Measurements from ENCODE around the gene ZNF205.
A peak's percentile ranks its signal among the peaks of the same experiment; 100 is the strongest.

Gene ZNF205

GRCh38 chr16:3091551-3091950 is 20.8 kb upstream of the ZNF205 start:
- Histone ChIP-seq H3K36me3 (ENCODE audit: control insufficient read depth in 2 of 2, insufficient read depth in 2 of 2, low read length in 2 of 2) (no peaks in the 10 kb centered on the region), H3K9ac (ENCODE audit: low read depth in 1 of 2, low read length in 2 of 2) (no peak overlapping the region), H3K4me3 (ENCODE audit: low read length in 2 of 2) (no peak overlapping the region), H3K27me3 (ENCODE audit: control insufficient read depth in 2 of 2, insufficient read depth in 2 of 2, low read length in 2 of 2) (peaks cover 0 to 2% of the 10 kb centered on the region in 2 donors), H3K27ac (ENCODE audit: low read depth in 2 of 2, low read length in 2 of 2) (no peak overlapping the region), H3K9me3 (ENCODE audit: control insufficient read depth in 2 of 2, low read length in 2 of 2) (no peaks in the 10 kb centered on the region), H3K4me1 (ENCODE audit: control insufficient read depth in 2 of 2, insufficient read depth in 2 of 2, low read length in 2 of 2) (peaks cover 0 to 10% of the 10 kb centered on the region in 2 donors)

GRCh38 chr16:3092501-3092941 is 19.9 kb upstream of the ZNF205 start:
- peaks cover 0 to 2% of the 10 kb centered on the region in 2 donors for H3K27me3 ChIP-seq (ENCODE audit: control insufficient read depth in 2 of 2, insufficient read depth in 2 of 2, low read length in 2 of 2)
- H3K4me3 ChIP-seq (ENCODE audit: low read length in 2 of 2): no peak overlapping the region
- no peak overlapping the region for H3K9ac ChIP-seq (ENCODE audit: low read depth in 1 of 2, low read length in 2 of 2)
- H3K9me3 ChIP-seq (ENCODE audit: control insufficient read depth in 2 of 2, low read length in 2 of 2): no peaks in the 10 kb centered on the region
- H3K36me3 ChIP-seq (ENCODE audit: control insufficient read depth in 2 of 2, insufficient read depth in 2 of 2, low read length in 2 of 2): no peaks in the 10 kb centered on the region
- H3K4me1 ChIP-seq (ENCODE audit: control insufficient read depth in 2 of 2, insufficient read depth in 2 of 2, low read length in 2 of 2): peaks cover 0 to 3% of the 10 kb centered on the region in 2 donors
- no peak overlapping the region for H3K27ac ChIP-seq (ENCODE audit: low read depth in 2 of 2, low read length in 2 of 2)

DNA sequence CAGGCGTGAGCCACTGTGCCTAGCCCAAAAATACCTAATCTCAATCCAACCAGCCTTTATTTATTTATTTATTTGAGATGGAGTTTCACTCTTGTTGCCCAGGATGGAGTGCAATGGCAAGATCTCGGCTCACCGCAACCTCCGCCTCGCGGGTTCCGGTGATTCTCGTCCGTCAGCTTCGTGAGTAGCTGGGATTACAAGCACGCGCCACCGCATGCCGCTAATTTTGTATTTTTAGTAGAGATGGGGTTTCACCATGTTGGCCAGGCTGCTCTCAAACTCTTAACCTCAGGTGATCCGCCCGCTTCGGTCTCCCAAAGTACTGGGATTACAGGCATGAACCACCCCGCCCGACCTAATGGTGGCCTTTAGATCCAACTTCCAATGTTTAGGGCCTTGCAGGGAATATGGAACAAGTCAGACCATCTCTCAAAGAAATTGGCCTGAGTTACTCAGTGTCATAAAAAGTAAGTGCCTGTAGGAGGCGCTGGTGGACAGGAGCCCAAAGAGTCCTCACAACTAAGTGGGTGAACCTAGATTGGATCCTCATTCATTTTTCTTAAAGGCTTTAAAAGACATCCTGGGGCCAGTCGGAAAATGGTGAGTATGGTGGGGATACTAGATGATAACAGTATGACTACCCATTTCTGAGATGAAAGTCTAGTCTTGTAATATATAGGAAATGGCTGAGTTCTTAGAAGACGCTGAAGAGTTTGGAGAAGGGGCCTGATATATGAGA is 17.9 kb upstream of the ZNF205 start:
- peaks cover 0 to under 1% of the 10 kb centered on the region in 2 donors for H3K4me1 ChIP-seq (ENCODE audit: control insufficient read depth in 2 of 2, insufficient read depth in 2 of 2, low read length in 2 of 2)
- H3K9ac ChIP-seq (ENCODE audit: low read depth in 1 of 2, low read length in 2 of 2): no peak overlapping the region
- H3K36me3 ChIP-seq (ENCODE audit: control insufficient read depth in 2 of 2, insufficient read depth in 2 of 2, low read length in 2 of 2): no peaks in the 10 kb centered on the region
- H3K4me3 ChIP-seq (ENCODE audit: low read length in 2 of 2): no peak overlapping the region
- peaks cover 0 to 2% of the 10 kb centered on the region in 2 donors for H3K27me3 ChIP-seq (ENCODE audit: control insufficient read depth in 2 of 2, insufficient read depth in 2 of 2, low read length in 2 of 2)
- no peak overlapping the region for H3K27ac ChIP-seq (ENCODE audit: low read depth in 2 of 2, low read length in 2 of 2)
- H3K9me3 ChIP-seq (ENCODE audit: control insufficient read depth in 2 of 2, low read length in 2 of 2): no peaks in the 10 kb centered on the region

- no peak overlapping the region for H3K27ac ChIP-seq (ENCODE audit: low read depth in 2 of 2, low read length in 2 of 2)
- H3K4me1 ChIP-seq (ENCODE audit: control insufficient read depth in 2 of 2, insufficient read depth in 2 of 2, low read length in 2 of 2): peaks cover 5 to 8% of the 10 kb centered on the region in 2 donors
- peaks cover 0 to 2% of the 10 kb centered on the region in 2 donors for H3K27me3 ChIP-seq (ENCODE audit: control insufficient read depth in 2 of 2, insufficient read depth in 2 of 2, low read length in 2 of 2)
- H3K9me3 ChIP-seq (ENCODE audit: control insufficient read depth in 2 of 2, low read length in 2 of 2): no peaks in the 10 kb centered on the region
- H3K4me3 ChIP-seq (ENCODE audit: low read length in 2 of 2): no peak overlapping the region
- H3K9ac ChIP-seq (ENCODE audit: low read depth in 1 of 2, low read length in 2 of 2): no peak overlapping the region
- no peaks in the 10 kb centered on the region for H3K36me3 ChIP-seq (ENCODE audit: control insufficient read depth in 2 of 2, insufficient read depth in 2 of 2, low read length in 2 of 2)
These were observed 16.5 kb upstream of the ZNF205 start for GRCh38 chr16:3095869-3096268.

- Histone ChIP-seq H3K36me3 (ENCODE audit: control insufficient read depth in 2 of 2, insufficient read depth in 2 of 2, low read length in 2 of 2) (no peaks in the 10 kb centered on the region), H3K4me3 (ENCODE audit: low read length in 2 of 2) (no peak overlapping the region), H3K4me1 (ENCODE audit: control insufficient read depth in 2 of 2, insufficient read depth in 2 of 2, low read length in 2 of 2) (peaks cover 5 to 12% of the 10 kb centered on the region in 2 donors), H3K27ac (ENCODE audit: low read depth in 2 of 2, low read length in 2 of 2) (no peak overlapping the region), H3K9ac (ENCODE audit: low read depth in 1 of 2, low read length in 2 of 2) (no peak overlapping the region), H3K27me3 (ENCODE audit: control insufficient read depth in 2 of 2, insufficient read depth in 2 of 2, low read length in 2 of 2) (peaks cover 0 to 2% of the 10 kb centered on the region in 2 donors), H3K9me3 (ENCODE audit: control insufficient read depth in 2 of 2, low read length in 2 of 2) (no peaks in the 10 kb centered on the region)
These were observed 16.0 kb upstream of the ZNF205 start for GRCh38 chr16:3096362-3096761.

GRCh38 chr16:3097266-3097665 is 15.1 kb upstream of the ZNF205 start:
- Histone ChIP-seq H3K9ac (ENCODE audit: low read depth in 1 of 2, low read length in 2 of 2) (no peak overlapping the region), H3K9me3 (ENCODE audit: control insufficient read depth in 2 of 2, low read length in 2 of 2) (no peaks in the 10 kb centered on the region), H3K4me1 (ENCODE audit: control insufficient read depth in 2 of 2, insufficient read depth in 2 of 2, low read length in 2 of 2) (peaks cover 5 to 12% of the 10 kb centered on the region in 2 donors), H3K27ac (ENCODE audit: low read depth in 2 of 2, low read length in 2 of 2) (no peak overlapping the region), H3K27me3 (ENCODE audit: control insufficient read depth in 2 of 2, insufficient read depth in 2 of 2, low read length in 2 of 2) (no peaks in the 10 kb centered on the region), H3K4me3 (ENCODE audit: low read length in 2 of 2) (no peak overlapping the region), H3K36me3 (ENCODE audit: control insufficient read depth in 2 of 2, insufficient read depth in 2 of 2, low read length in 2 of 2) (no peaks in the 10 kb centered on the region)

- H3K9me3 ChIP-seq (ENCODE audit: control insufficient read depth in 2 of 2, low read length in 2 of 2): no peaks in the 10 kb centered on the region
- no peaks in the 10 kb centered on the region for H3K36me3 ChIP-seq (ENCODE audit: control insufficient read depth in 2 of 2, insufficient read depth in 2 of 2, low read length in 2 of 2)
- peaks cover 5 to 12% of the 10 kb centered on the region in 2 donors for H3K4me1 ChIP-seq (ENCODE audit: control insufficient read depth in 2 of 2, insufficient read depth in 2 of 2, low read length in 2 of 2)
- peak within 1 kb of the TSS; percentile 43 to 54 for H3K4me3 ChIP-seq (ENCODE audit: low read length in 2 of 2)
- no peak within 1 kb of the TSS for H3K27ac ChIP-seq (ENCODE audit: low read depth in 2 of 2, low read length in 2 of 2)
- H3K27me3 ChIP-seq (ENCODE audit: control insufficient read depth in 2 of 2, insufficient read depth in 2 of 2, low read length in 2 of 2): no peaks in the 10 kb centered on the region
- H3K9ac ChIP-seq (ENCODE audit: low read depth in 1 of 2, low read length in 2 of 2): peak within 1 kb of the TSS; percentile 17 to 36
These were observed 13.7 kb upstream of the ZNF205 start, which contains the start of gene ZSCAN10 for GRCh38 chr16:3098459-3099394. ZSCAN10 (minus strand) TSS chr16:3099294; CDS start chr16:3092937, 6,357 bp downstream.

- no peak overlapping the region for H3K4me3 ChIP-seq (ENCODE audit: low read length in 2 of 2)
- no peaks in the 10 kb centered on the region for H3K36me3 ChIP-seq (ENCODE audit: control insufficient read depth in 2 of 2, insufficient read depth in 2 of 2, low read length in 2 of 2)
- H3K9ac ChIP-seq (ENCODE audit: low read depth in 1 of 2, low read length in 2 of 2): no peak overlapping the region
- no peaks in the 10 kb centered on the region for H3K27me3 ChIP-seq (ENCODE audit: control insufficient read depth in 2 of 2, insufficient read depth in 2 of 2, low read length in 2 of 2)
- no peak overlapping the region for H3K27ac ChIP-seq (ENCODE audit: low read depth in 2 of 2, low read length in 2 of 2)
- no peaks in the 10 kb centered on the region for H3K9me3 ChIP-seq (ENCODE audit: control insufficient read depth in 2 of 2, low read length in 2 of 2)
- H3K4me1 ChIP-seq (ENCODE audit: control insufficient read depth in 2 of 2, insufficient read depth in 2 of 2, low read length in 2 of 2): peaks cover 5 to 12% of the 10 kb centered on the region in 2 donors
These were observed 13.0 kb upstream of the ZNF205 start for GRCh38 chr16:3099395-3099731.

DNA sequence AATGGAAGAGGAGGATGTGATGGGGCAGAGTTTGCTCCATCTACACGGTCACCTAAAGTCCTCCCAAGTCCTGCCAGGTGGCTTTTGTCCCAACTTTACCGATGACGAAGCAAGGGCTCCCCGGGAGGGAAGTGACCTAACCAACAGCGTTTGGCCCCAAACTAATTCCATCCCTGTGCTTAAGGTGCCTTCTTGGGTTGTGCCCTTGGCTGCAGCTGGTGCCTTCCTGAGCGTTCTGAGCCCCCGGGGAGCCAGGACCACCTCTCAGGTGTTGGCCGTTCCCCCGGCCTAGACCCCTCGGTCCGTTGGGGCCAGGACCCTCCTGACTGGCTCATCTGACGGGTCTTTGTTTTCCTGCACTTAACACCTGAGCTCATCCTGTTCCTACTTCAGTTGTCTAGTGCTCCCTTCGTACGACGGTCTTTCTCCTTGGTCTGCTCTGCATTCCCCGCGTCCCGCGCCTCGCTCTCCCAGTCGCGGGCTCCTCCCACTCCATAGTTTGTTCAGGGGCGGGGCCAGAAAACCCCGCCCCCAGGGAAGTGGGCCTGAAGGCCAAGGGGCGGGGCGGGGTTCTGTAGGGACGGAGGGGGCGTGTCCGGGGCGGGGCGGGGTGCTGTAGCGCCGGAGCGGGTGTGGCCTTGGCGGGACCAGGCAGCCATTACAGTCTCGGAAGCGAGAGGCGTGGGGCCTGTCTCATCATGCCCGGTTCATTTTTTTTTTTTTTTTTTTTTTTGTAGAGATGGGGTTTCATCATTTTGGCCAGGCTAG is 12.5 kb upstream of the ZNF205 start:
- Histone ChIP-seq H3K36me3 (ENCODE audit: control insufficient read depth in 2 of 2, insufficient read depth in 2 of 2, low read length in 2 of 2) (no peaks in the 10 kb centered on the region), H3K27ac (ENCODE audit: low read depth in 2 of 2, low read length in 2 of 2) (no peak overlapping the region), H3K4me3 (ENCODE audit: low read length in 2 of 2) (peak overlapping the region; percentile 43 to 54), H3K9me3 (ENCODE audit: control insufficient read depth in 2 of 2, low read length in 2 of 2) (no peaks in the 10 kb centered on the region), H3K9ac (ENCODE audit: low read depth in 1 of 2, low read length in 2 of 2) (peak overlapping the region; percentile 17 to 36), H3K27me3 (ENCODE audit: control insufficient read depth in 2 of 2, insufficient read depth in 2 of 2, low read length in 2 of 2) (no peaks in the 10 kb centered on the region), H3K4me1 (ENCODE audit: control insufficient read depth in 2 of 2, insufficient read depth in 2 of 2, low read length in 2 of 2) (peaks cover 5 to 12% of the 10 kb centered on the region in 2 donors)
